K562 (cell line): Measurements from ENCODE around the gene DIS3L. TPM values are rescaled to one million over a fixed set of nuclear protein-coding genes. Genes with fewer than 3 reads are reported as not detected.

ENCODE experiments used
- ARNT ChIP-seq, 2 experiments: fragments of 450-650 bp; IDR thresholded peaks; 2 replicates each; pipeline ENCODE4 v1.6.1; 2016; ENCODE audit warnings: mild to moderate bottlenecking in 1 of 2
- ATF3 ChIP-seq, 2 experiments: fragments of 450-650 bp in 1 of 2; sonication (generic) in 1 of 2; formaldehyde crosslinking in 1 of 2; IDR thresholded peaks in 1 of 2; conservative IDR thresholded peaks in 1 of 2; 2 replicates each; pipeline versions ENCODE4 v1.6.1 to v1.8.1; 2016 to 2023; ENCODE audit warnings: mild to moderate bottlenecking in 2 of 2, moderate library complexity in 2 of 2, inconsistent platforms in 1 of 2, missing genetic modification reagents in 1 of 2
- BHLHE40 ChIP-seq: IDR thresholded peaks from 2 replicates; pipeline ENCODE4 v1.6.1; 2011; ENCODE audit warnings: low read length, improper control_type of control experiment
- CAMTA2 ChIP-seq: fragments of 250-450 bp; sonication (Bioruptor Pico); conservative IDR thresholded peaks from 2 replicates; pipeline ENCODE4 v1.5.1; 2022
- CC2D1A ChIP-seq: fragments of 450-650 bp; IDR thresholded peaks from 2 replicates; pipeline ENCODE4 v1.6.1; 2017; ENCODE audit warnings: mild to moderate bottlenecking
- HNRNPH1 ChIP-seq: fragments of 200-400 bp; formaldehyde crosslinking; optimal IDR thresholded peaks from 2 replicates; pipeline ENCODE3; 2017; ENCODE audit warnings: low read depth, mild to moderate bottlenecking, low read length, moderate library complexity
- HNRNPLL ChIP-seq: fragments of 200-400 bp; formaldehyde crosslinking; IDR thresholded peaks from 2 replicates; pipeline ENCODE4 v1.6.1; 2017; ENCODE audit warnings: low read length, low read depth, mild to moderate bottlenecking; ENCODE audit not compliant: poor library complexity, severe bottlenecking
- NCOA4 ChIP-seq: fragments of 450-650 bp; IDR thresholded peaks from 2 replicates; pipeline ENCODE4 v1.6.1; 2018; ENCODE audit warnings: mild to moderate bottlenecking; ENCODE audit not compliant: partially characterized antibody
- NR1H2 ChIP-seq: sonication (generic); formaldehyde crosslinking; IDR thresholded peaks from 2 replicates; pipeline ENCODE4 v1.4.0; 2020; ENCODE audit warnings: mild to moderate bottlenecking, missing genetic modification reagents
- POLR2G ChIP-seq: fragments of 200-400 bp; formaldehyde crosslinking; IDR thresholded peaks from 2 replicates; pipeline ENCODE4 v1.6.1; 2017; ENCODE audit warnings: low read depth, mild to moderate bottlenecking, antibody characterized with exemption, low read length, moderate library complexity
- PTBP1 ChIP-seq: fragments of 200-400 bp; formaldehyde crosslinking; IDR thresholded peaks from 2 replicates; pipeline ENCODE4 v1.6.1; 2017; ENCODE audit warnings: low read depth, low read length
- RBM15 ChIP-seq: fragments of 200-400 bp; formaldehyde crosslinking; IDR thresholded peaks from 2 replicates; pipeline ENCODE4 v1.6.1; 2018; ENCODE audit warnings: mild to moderate bottlenecking, low read length, moderate library complexity; ENCODE audit not compliant: insufficient read depth
- RCOR1 ChIP-seq, 2 experiments: IDR thresholded peaks; 2 replicates each; pipeline ENCODE4 v1.6.1; 2012; ENCODE audit warnings: low read depth in 2 of 2, low read length in 2 of 2, borderline replicate concordance in 1 of 2, improper control_type of control experiment in 1 of 2
- RNF219 ChIP-seq: fragments of 250-450 bp; sonication (Bioruptor Pico); IDR thresholded peaks from 2 replicates; pipeline ENCODE4 v1.5.0; 2022; ENCODE audit warnings: mild to moderate bottlenecking
- SAFB2 ChIP-seq: fragments of 200-400 bp; formaldehyde crosslinking; IDR thresholded peaks from 2 replicates; pipeline ENCODE4 v1.6.1; 2018; ENCODE audit warnings: borderline replicate concordance, low read length, low read depth, moderate library complexity; ENCODE audit not compliant: severe bottlenecking
- SIN3B ChIP-seq: fragments of 450-650 bp; IDR thresholded peaks from 2 replicates; pipeline ENCODE4 v1.6.1; 2017; ENCODE audit warnings: low read depth, mild to moderate bottlenecking, moderate library complexity
- SNRNP70 ChIP-seq: fragments of 200-400 bp; formaldehyde crosslinking; optimal IDR thresholded peaks from 2 replicates; pipeline ENCODE3; 2017; ENCODE audit warnings: low read depth, low read length
- TEAD1 ChIP-seq, 2 experiments: fragments of 450-650 bp in 1 of 2; sonication (generic) in 1 of 2; formaldehyde crosslinking; IDR thresholded peaks; 2 replicates each; pipeline versions ENCODE4 v1.4.0 to v1.8.0; 2020 to 2022; ENCODE audit warnings: mild to moderate bottlenecking in 2 of 2, missing genetic modification reagents in 1 of 2
- XRCC3 ChIP-seq: fragments of 450-650 bp; IDR thresholded peaks from 2 replicates; pipeline ENCODE4 v1.6.1; 2017; ENCODE audit warnings: mild to moderate bottlenecking, moderate library complexity
- ZBTB49 ChIP-seq: sonication (generic); formaldehyde crosslinking; IDR thresholded peaks from 2 replicates; pipeline ENCODE4 v1.8.0; 2022; ENCODE audit warnings: missing genetic modification reagents, mild to moderate bottlenecking, borderline replicate concordance
- ZNF444 ChIP-seq: fragments of 250-450 bp; sonication (Bioruptor Pico); IDR thresholded peaks from 2 replicates; pipeline ENCODE4 v1.4.0; 2020; ENCODE audit warnings: mild to moderate bottlenecking, moderate library complexity
- polyA plus RNA-seq, 8 experiments: library from polyadenylated mRNA; depleted of rRNA in 4 of 8; stranded (reverse) in 5 of 8; unstranded in 3 of 8; fragments of >200 nt; fragmentation: Nextera tagmentation in 2 of 8; fragmentation: Illumina TruSeq in 1 of 8; extraction: Ambion mirVana in 2 of 8; extraction: Trizol in 1 of 8; gene quantifications; 2 replicates each; pipeline versions ENCODE4 v1.2.1 to v1.2.3, GENCODE V29; 2011 to 2014; ENCODE audit warnings: inconsistent platforms in 1 of 8, missing spikeins in 1 of 8
- total RNA-seq, 7 experiments: library from RNA; depleted of rRNA in 6 of 7; stranded (reverse); fragments of >200 nt in 6 of 7; fragmentation: Illumina TruSeq in 2 of 7; extraction: Trizol in 2 of 7; gene quantifications; 2 replicates each; pipeline versions ENCODE4 v1.2.1 to v1.2.3, GENCODE V29; 2011 to 2021; ENCODE audit warnings: low replicate concordance in 1 of 7
- TF ChIP-seq, protein P1 (sequence below), 2 experiments: fragments of 450-650 bp in 1 of 2; sonication (generic) in 1 of 2; formaldehyde crosslinking; conservative IDR thresholded peaks; 2 replicates each; pipeline versions ENCODE4 v1.4.0 to v1.8.1; 2020 to 2022; ENCODE audit warnings: mild to moderate bottlenecking in 1 of 2, missing genetic modification reagents in 1 of 2

Gene DIS3L
- total and polyA plus RNA-seq, 9 of the 15 experiments (the other 6 are each of a cell fraction or from before 2014, with no cell fraction given), result 5.9 to 34.6 (median 16.9) TPM

DNA sequence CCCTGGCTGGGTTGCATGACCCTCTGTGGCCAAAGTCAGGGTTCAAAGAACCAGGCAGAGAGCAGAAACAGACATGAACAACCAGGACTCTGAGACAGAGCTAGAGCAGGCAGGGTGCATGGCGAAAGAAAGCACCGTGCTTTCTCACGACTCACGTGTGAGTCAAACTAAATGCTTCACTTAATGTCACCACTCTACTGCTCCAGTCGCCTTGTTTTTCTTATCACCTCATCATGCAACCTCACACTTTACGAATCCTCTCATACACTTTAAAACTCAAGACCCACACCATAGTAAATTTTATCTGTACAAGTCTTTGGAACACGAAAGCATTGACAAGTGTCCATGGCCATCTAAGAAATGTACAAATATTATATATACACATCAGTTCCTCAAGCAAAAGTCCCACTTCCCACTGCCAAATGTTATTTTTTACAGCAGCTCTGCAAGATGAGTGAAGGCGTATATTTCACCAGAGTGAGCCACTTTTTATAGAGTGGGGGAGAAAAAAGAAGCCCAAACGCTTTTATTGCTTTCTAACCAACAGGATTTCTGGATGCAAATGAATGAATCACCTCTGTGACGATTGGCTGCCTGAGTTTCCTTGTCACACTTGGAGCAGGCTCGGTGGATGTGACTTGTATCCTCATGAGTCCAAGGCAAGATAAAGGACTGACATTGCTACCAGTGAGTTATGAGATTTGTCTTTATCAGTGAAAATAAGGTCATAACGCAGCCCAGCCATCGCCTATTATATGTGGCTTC is 23.9 kb upstream of the DIS3L start (continued):
- no peak for TF ChIP-seq RNF219 (CRISPR knock-in tag)
- TF ChIP-seq POLR2G, result no peak
- no peak for TF ChIP-seq SNRNP70
- peak; percentile 86 for TF ChIP-seq BHLHE40
- TF ChIP-seq HNRNPH1, result no peak
- TF ChIP-seq, protein P1, sequence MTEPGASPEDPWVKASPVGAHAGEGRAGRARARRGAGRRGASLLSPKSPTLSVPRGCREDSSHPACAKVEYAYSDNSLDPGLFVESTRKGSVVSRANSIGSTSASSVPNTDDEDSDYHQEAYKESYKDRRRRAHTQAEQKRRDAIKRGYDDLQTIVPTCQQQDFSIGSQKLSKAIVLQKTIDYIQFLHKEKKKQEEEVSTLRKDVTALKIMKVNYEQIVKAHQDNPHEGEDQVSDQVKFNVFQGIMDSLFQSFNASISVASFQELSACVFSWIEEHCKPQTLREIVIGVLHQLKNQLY (CRISPR knock-in tag; conservative IDR thresholded peaks at IDR 0.05), result no peak
- no peak for TF ChIP-seq HNRNPLL
- no peak for TF ChIP-seq ZBTB49
- peak; percentile 43; the same call in 1 of the 2 replicates for TF ChIP-seq ATF3 (IDR thresholded peaks at IDR 0.05)
- no peak for TF ChIP-seq ATF3 (CRISPR knock-in tag; conservative IDR thresholded peaks at IDR 0.05)
- peak in 1 of 2 experiments; percentile 90; a peak in 2 of 4 replicates for TF ChIP-seq RCOR1 (IDR thresholded peaks at IDR 0.05; ENCODE audit: borderline replicate concordance in 1 of 2, low read depth in 2 of 2, low read length in 2 of 2)
- no peak for TF ChIP-seq CAMTA2 (CRISPR knock-in tag)
- TF ChIP-seq ZNF444 (CRISPR knock-in tag), result no peak
- no peak for TF ChIP-seq ARNT (IDR thresholded peaks at IDR 0.05)
- TF ChIP-seq XRCC3, result no peak
- TF ChIP-seq SIN3B, result no peak
- no peak for TF ChIP-seq RBM15
- no peak for TF ChIP-seq NCOA4
- TF ChIP-seq TEAD1 (CRISPR knock-in tag; IDR thresholded peaks at IDR 0.05), result no peak
- no peak for TF ChIP-seq CC2D1A
- TF ChIP-seq PTBP1, result no peak
- no peak for TF ChIP-seq SAFB2
- TF ChIP-seq NR1H2 (CRISPR knock-in tag), result no peak
